K562 (cell line): ENCODE data around the gene CREB5. TPM values are rescaled to one million over a fixed set of nuclear protein-coding genes. Genes with fewer than 3 reads are reported as not detected.

ENCODE experiments used
- ATAC-seq: fragments of 200-7000 bp; cut with Tn5 transposase; 3 replicates; pipeline ENCODE4 v1.9.1; 2020; ENCODE audit warnings: moderate library complexity
- BruUV-seq: library from RNA; stranded (reverse); fragments of 400-500 nt; replicated peaks from 2 replicates; lab custom pipeline; 2021; lab: Mats Ljungman, UMichigan
- CTCF ChIA-PET: fragments of 300-600 bp; formaldehyde crosslinking; extraction: SDS; loops from one replicate; lab custom pipeline; 2021; ENCODE audit warnings: low intra/inter-chr PET ratio; lab: Yijun Ruan, JAX
- POLR2A ChIA-PET: fragments of 300-600, 350-650 bp; sonication (Branson Sonifier 250); formaldehyde crosslinking; extraction: SDS; loops from one replicate; lab custom pipeline; 2021; ENCODE audit warnings: antibody characterized with exemption, inconsistent platforms; lab: Yijun Ruan, JAX
- DNase-seq, 4 experiments: peaks; one replicate each; pipeline versions ENCODE4 v3.0.0 to v3.0.0-alpha.2; 2011 to 2018; ENCODE audit warnings: low spot score in 3 of 4, mixed read lengths in 3 of 4; ENCODE audit errors: extremely low read depth in 1 of 4
- FAIRE-seq: peaks from 2 replicates; lab custom pipeline; 2011; peaks lifted over from hg19 to GRCh38; lab: Jason Lieb, UNC
- H2AFZ ChIP-seq: 2 replicates; pipeline ENCODE4 v1.6.0; 2011; ENCODE audit warnings: low read depth, low read length, control low read depth, inconsistent platforms
- H3K27ac ChIP-seq: fragments of 200-600 bp; 3 replicates; pipeline ENCODE4 v1.8.0; 2011; ENCODE audit warnings: low read depth, mild to moderate bottlenecking, control low read depth, inconsistent platforms, low read length, moderate library complexity, mixed read lengths; ENCODE audit errors: extremely low read depth
- H3K27me3 ChIP-seq, 2 experiments: fragments of 300-600 bp in 1 of 2; 2 replicates in 1 of 2; 3 replicates in 1 of 2; pipeline versions ENCODE4 v1.6.0 to v1.8.0; 2011; ENCODE audit warnings: inconsistent platforms in 2 of 2, low read length in 2 of 2, mild to moderate bottlenecking in 1 of 2, mixed read lengths in 1 of 2, moderate library complexity in 1 of 2; ENCODE audit not compliant: control insufficient read depth in 2 of 2, insufficient read depth in 2 of 2
- H3K36me3 ChIP-seq: fragments of 300-600 bp; 3 replicates; pipeline ENCODE4 v1.8.0; 2011; ENCODE audit warnings: mild to moderate bottlenecking, low read length, inconsistent platforms; ENCODE audit not compliant: control insufficient read depth, insufficient read depth
- H3K4me1 ChIP-seq, 2 experiments: fragments of 200-600 bp in 1 of 2; replicated peaks in 1 of 2; 2 replicates in 1 of 2; 3 replicates in 1 of 2; pipeline versions ENCODE4 v1.5.1 to v1.8.0; 2011; ENCODE audit warnings: inconsistent platforms in 2 of 2, low read length in 2 of 2, mild to moderate bottlenecking in 1 of 2, mixed read lengths in 1 of 2, moderate library complexity in 1 of 2; ENCODE audit not compliant: control insufficient read depth in 2 of 2, insufficient read depth in 2 of 2
- H3K4me2 ChIP-seq: 2 replicates; pipeline ENCODE4 v1.6.1; 2011; ENCODE audit warnings: low read length, control low read depth, inconsistent platforms, mixed read lengths; ENCODE audit not compliant: insufficient read depth
- H3K4me3 ChIP-seq: fragments of 200-600 bp; sonication (generic), shearing (Covaris generic); 2 replicates; pipeline ENCODE4 v1.5.1; 2016; ENCODE audit warnings: control low read depth, inconsistent platforms
- H3K79me2 ChIP-seq: fragments of 200-600 bp; 3 replicates; pipeline ENCODE4 v1.8.0; 2011; ENCODE audit warnings: low read length, inconsistent platforms; ENCODE audit not compliant: control insufficient read depth, insufficient read depth
- H3K9ac ChIP-seq, 2 experiments: 2 replicates each; pipeline versions ENCODE4 v1.6.0 to v1.6.1; 2011; ENCODE audit warnings: low read depth in 2 of 2, low read length in 2 of 2, control low read depth in 1 of 2, inconsistent platforms in 1 of 2, mild to moderate bottlenecking in 1 of 2, mixed read lengths in 1 of 2; ENCODE audit not compliant: insufficient read depth in 1 of 2
- H3K9me1 ChIP-seq: one replicate; pipeline ENCODE4 v1.6.0; 2011; ENCODE audit warnings: inconsistent platforms, mild to moderate bottlenecking, low read length, moderate library complexity; ENCODE audit not compliant: control insufficient read depth, insufficient read depth
- H3K9me3 ChIP-seq: replicated peaks from 2 replicates; pipeline ENCODE4 v1.5.1; 2011; ENCODE audit warnings: low read depth, low read length, inconsistent platforms; ENCODE audit not compliant: control insufficient read depth, insufficient read depth
- H4K20me1 ChIP-seq: replicated peaks from 2 replicates; pipeline ENCODE4 v1.6.1; 2011; ENCODE audit warnings: low read length, inconsistent platforms, mixed read lengths; ENCODE audit not compliant: control insufficient read depth, insufficient read depth
- CCAR2 ChIP-seq: fragments of 200-400 bp; formaldehyde crosslinking; IDR thresholded peaks from 2 replicates; pipeline ENCODE4 v1.6.1; 2017; ENCODE audit warnings: mild to moderate bottlenecking, low read depth, low read length
- KAT8 ChIP-seq: fragments of 450-650 bp; IDR thresholded peaks from 2 replicates; pipeline ENCODE4 v1.6.1; 2016; ENCODE audit warnings: low read depth, mild to moderate bottlenecking
- LARP7 ChIP-seq: fragments of 450-650 bp; IDR thresholded peaks from 2 replicates; pipeline ENCODE4 v1.6.1; 2016
- MAFK ChIP-seq: IDR thresholded peaks from 2 replicates; pipeline ENCODE4 v1.6.1; 2011; ENCODE audit warnings: low read length, improper control_type of control experiment
- RBM34 ChIP-seq: fragments of 200-400 bp; formaldehyde crosslinking; IDR thresholded peaks from 2 replicates; pipeline ENCODE4 v1.6.1; 2018; ENCODE audit warnings: low read length, borderline replicate concordance; ENCODE audit not compliant: insufficient read depth
- RFX1 ChIP-seq: fragments of 450-650 bp; IDR thresholded peaks from 2 replicates; pipeline ENCODE4 v1.6.1; 2016; ENCODE audit warnings: mild to moderate bottlenecking, moderate library complexity
- SP1 ChIP-seq: sonication (generic); formaldehyde crosslinking; IDR thresholded peaks from 2 replicates; pipeline ENCODE4 v1.8.1; 2022; ENCODE audit warnings: mild to moderate bottlenecking, missing genetic modification reagents
- STAT5A ChIP-seq: IDR thresholded peaks from 2 replicates; pipeline ENCODE4 v1.6.1; 2012; ENCODE audit warnings: low read length, inconsistent platforms, borderline replicate concordance
- TSC22D4 ChIP-seq: fragments of 450-650 bp; IDR thresholded peaks from 2 replicates; pipeline ENCODE4 v1.6.1; 2016; ENCODE audit warnings: missing genetic modification characterization, missing biosample characterization, control low read depth
- ZNF280A ChIP-seq: fragments of 450-650 bp; IDR thresholded peaks from 2 replicates; pipeline ENCODE4 v1.6.1; 2018; ENCODE audit warnings: mild to moderate bottlenecking, low read depth; ENCODE audit not compliant: partially characterized antibody
- WGBS: fragments of 100-300 bp; shearing (Covaris generic); methylation state at CpG from one replicate; pipeline ENCODE4 v1.1.6; 2016; ENCODE audit warnings: low coverage, mixed read lengths; ENCODE audit not compliant: insufficient coverage; ENCODE audit errors: missing lambda C conversion rate; 5-methylcytosine and 5-hydroxymethylcytosine counted together
- in situ Hi-C: fragments of 300-500 bp; cut with MboI; formaldehyde crosslinking; loops from 4 replicates; pipeline ENCODE4 v1.15.0; 2018; ENCODE audit warnings: inconsistent platforms, mixed read lengths
- intact Hi-C: fragments of 100-400 bp; cut with micrococcal nuclease; formaldehyde crosslinking; loops from 2 replicates; pipeline ENCODE4 v1.14.2; 2022
- polyA plus RNA-seq, 8 experiments: library from polyadenylated mRNA; depleted of rRNA in 4 of 8; stranded (reverse) in 5 of 8; unstranded in 3 of 8; fragments of >200 nt; fragmentation: Nextera tagmentation in 2 of 8; fragmentation: Illumina TruSeq in 1 of 8; extraction: Ambion mirVana in 2 of 8; extraction: Trizol in 1 of 8; gene quantifications; 2 replicates each; pipeline versions ENCODE4 v1.2.1 to v1.2.3, GENCODE V29; 2011 to 2014; ENCODE audit warnings: inconsistent platforms in 1 of 8, missing spikeins in 1 of 8
- total RNA-seq, 7 experiments: library from RNA; depleted of rRNA in 6 of 7; stranded (reverse); fragments of >200 nt in 6 of 7; fragmentation: Illumina TruSeq in 2 of 7; extraction: Trizol in 2 of 7; gene quantifications; 2 replicates each; pipeline versions ENCODE4 v1.2.1 to v1.2.3, GENCODE V29; 2011 to 2021; ENCODE audit warnings: low replicate concordance in 1 of 7
- TF ChIP-seq, protein P1 (sequence below): fragments of 250-450 bp; sonication (Bioruptor Pico); IDR thresholded peaks from 2 replicates; pipeline ENCODE4 v1.8.0; 2021; ENCODE audit warnings: borderline replicate concordance, mild to moderate bottlenecking, moderate library complexity; ENCODE audit not compliant: poor library complexity, severe bottlenecking
- TF ChIP-seq, protein P2 (sequence below), 2 experiments: IDR thresholded peaks in 1 of 2; conservative IDR thresholded peaks in 1 of 2; 2 replicates each; pipeline ENCODE4 v1.6.1; 2016; ENCODE audit warnings: low read depth in 2 of 2, mild to moderate bottlenecking in 1 of 2, missing compliant biosample characterization in 1 of 2, missing genetic modification characterization in 1 of 2, moderate library complexity in 1 of 2

Gene CREB5
- total and polyA plus RNA-seq, 9 of the 15 experiments (the other 6 are each of a cell fraction or from before 2014, with no cell fraction given): 0.33 to 6.4 (median 1.8) TPM

- no peak for FAIRE-seq
- in situ Hi-C loops: no loop called here
- BruUV-seq: no TSS peak
These were observed 355.0 kb downstream of the CREB5 start for GRCh38 chr7:28767356-28767755.

More at GRCh38 chr7:28767356-28767755, 355.0 kb downstream of the CREB5 start:
- Histone ChIP-seq H3K4me1 (no peaks in the 10 kb centered on the region), H2AFZ (no peak overlapping the region), H3K27ac (no peak overlapping the region), H3K4me3 (no peak overlapping the region), H3K79me2 (no peaks in the 10 kb centered on the region), H3K27me3 (no peaks in the 10 kb centered on the region; a peak in 1 of 5 replicates), H3K9me1 (no peaks in the 10 kb centered on the region)
- WGBS: 5% methylated on average over 3 of the region's 3 CpGs
- DNase-seq: no peak
- TF ChIP-seq TSC22D4 (no peak), RBM34 (no peak), SP1 (CRISPR knock-in tag) (no peak), RFX1 (no peak), CCAR2 (no peak), STAT5A (no peak), MAFK (no peak), ZNF280A (no peak), LARP7 (no peak), KAT8 (no peak)
- TF ChIP-seq, protein P1, sequence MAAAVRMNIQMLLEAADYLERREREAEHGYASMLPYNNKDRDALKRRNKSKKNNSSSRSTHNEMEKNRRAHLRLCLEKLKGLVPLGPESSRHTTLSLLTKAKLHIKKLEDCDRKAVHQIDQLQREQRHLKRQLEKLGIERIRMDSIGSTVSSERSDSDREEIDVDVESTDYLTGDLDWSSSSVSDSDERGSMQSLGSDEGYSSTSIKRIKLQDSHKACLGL (CRISPR knock-in tag): no peak
- TF ChIP-seq, protein P2, sequence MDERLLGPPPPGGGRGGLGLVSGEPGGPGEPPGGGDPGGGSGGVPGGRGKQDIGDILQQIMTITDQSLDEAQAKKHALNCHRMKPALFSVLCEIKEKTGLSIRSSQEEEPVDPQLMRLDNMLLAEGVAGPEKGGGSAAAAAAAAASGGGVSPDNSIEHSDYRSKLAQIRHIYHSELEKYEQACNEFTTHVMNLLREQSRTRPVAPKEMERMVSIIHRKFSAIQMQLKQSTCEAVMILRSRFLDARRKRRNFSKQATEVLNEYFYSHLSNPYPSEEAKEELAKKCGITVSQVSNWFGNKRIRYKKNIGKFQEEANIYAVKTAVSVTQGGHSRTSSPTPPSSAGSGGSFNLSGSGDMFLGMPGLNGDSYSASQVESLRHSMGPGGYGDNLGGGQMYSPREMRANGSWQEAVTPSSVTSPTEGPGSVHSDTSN (CRISPR knock-in tag; IDR thresholded peaks at IDR 0.05; ENCODE audit: low read depth): no peak
- TF ChIP-seq, protein P2 (tag; conservative IDR thresholded peaks at IDR 0.05; ENCODE audit: low read depth): no peak
- TF ChIP-seq, all 486 proteins: peak for 0
- ChIA-PET CTCF (no interaction called here), POLR2A (no interaction called here)
- no peak overlapping the region for H3K4me2 ChIP-seq
- no peaks in the 10 kb centered on the region for H3K9me3 ChIP-seq
- ATAC-seq: no peak
- intact Hi-C loops: no loop called here
- no peaks in the 10 kb centered on the region for H3K36me3 ChIP-seq
- no peaks in the 10 kb centered on the region for H4K20me1 ChIP-seq
- H3K9ac ChIP-seq: no peak overlapping the region
